GM21360 (cell line): ENCODE measurements around the gene CD247.
"Not testable (repeated sequence)": the region's sequence is repeated elsewhere in the genome, so short reads cannot be mapped to it uniquely, and the experiment has no call there.

ENCODE experiments used
- ATAC-seq: cut with Tn5 transposase; IDR thresholded peaks from one replicate; pipeline ENCODE4 v1.9.1; 2021; ENCODE audit warnings: mild to moderate bottlenecking, moderate library complexity; ENCODE audit not compliant: unreplicated experiment

Gene CD247

GRCh38 chr1:167518331-167518700 lies at the start of gene CD247:
Gene CD247, minus strand, starts transcription at chr1:167518529. Its CDS starts 64 bp downstream, at chr1:167518465.
- ATAC-seq: no peak

- ATAC-seq: no peak
Observed at GRCh38 chr1:167567663-167568062, 49.3 kb upstream of the CD247 start.

GRCh38 chr1:167566766-167567165 lies 48.4 kb upstream of the CD247 start:
- ATAC-seq: no peak

GRCh38 chr1:167565922-167566321 lies 47.6 kb upstream of the CD247 start:
- no peak for ATAC-seq

- no peak for ATAC-seq
Observed at GRCh38 chr1:167564612-167565270, 46.4 kb upstream of the CD247 start.

- ATAC-seq: no peak
Observed at GRCh38 chr1:167563579-167564246, 45.4 kb upstream of the CD247 start.

- no peak for ATAC-seq
Observed at GRCh38 chr1:167562702-167563101, 44.4 kb upstream of the CD247 start.

GRCh38 chr1:167561753-167562152 lies 43.4 kb upstream of the CD247 start:
- no peak for ATAC-seq

- peak; percentile 36 for ATAC-seq
Observed at GRCh38 chr1:167555971-167556714, 37.8 kb upstream of the CD247 start.

- ATAC-seq: not testable (repeated sequence)
Observed at GRCh38 chr1:167555072-167555471, 36.7 kb upstream of the CD247 start.

GRCh38 chr1:167554028-167554779 lies 35.9 kb upstream of the CD247 start:
- no peak for ATAC-seq

- ATAC-seq: peak; percentile 95
Observed at GRCh38 chr1:167553136-167554027, 35.1 kb upstream of the CD247 start, which contains the start of gene CREG1. Gene CREG1, minus strand, starts transcription at chr1:167553762.

- ATAC-seq: no peak
Observed at GRCh38 chr1:167551362-167551761, 33.0 kb upstream of the CD247 start.

- no peak for ATAC-seq
Observed at GRCh38 chr1:167548059-167548932, 30.0 kb upstream of the CD247 start.

- no peak for ATAC-seq
Observed at GRCh38 chr1:167546935-167547334, 28.6 kb upstream of the CD247 start.

- no peak for ATAC-seq
Observed at GRCh38 chr1:167545349-167545748, 27.0 kb upstream of the CD247 start.

GRCh38 chr1:167544447-167545093 lies 26.2 kb upstream of the CD247 start:
- no peak for ATAC-seq

- ATAC-seq: no peak
Observed at GRCh38 chr1:167543199-167543990, 25.1 kb upstream of the CD247 start.
